Nephron progenitor cell (in vitro differentiated cells): ENCODE data around the gene PPT2.
A peak's percentile ranks its signal among the peaks of the same experiment; 100 is the strongest.

Experiments used
- DNase-seq: peaks from one replicate; pipeline ENCODE4 v3.0.0; 2021
- H3K27ac Mint-ChIP-seq: 2 replicates; pipeline ENCODE4 v1.8.0; 2021; ENCODE audit warnings: mild to moderate bottlenecking, moderate library complexity, mixed read lengths
- H3K27me3 Mint-ChIP-seq: 2 replicates; pipeline ENCODE4 v1.8.0; 2021; ENCODE audit warnings: mild to moderate bottlenecking, low read depth, mixed read lengths; ENCODE audit not compliant: poor library complexity
- H3K36me3 Mint-ChIP-seq: 2 replicates; pipeline ENCODE4 v1.8.0; 2021; ENCODE audit warnings: low read depth, mixed read lengths
- H3K4me1 Mint-ChIP-seq: 2 replicates; pipeline ENCODE4 v1.8.0; 2021; ENCODE audit warnings: mixed read lengths
- H3K4me3 Mint-ChIP-seq: 2 replicates; pipeline ENCODE4 v1.8.0; 2021; ENCODE audit warnings: mild to moderate bottlenecking, moderate library complexity, mixed read lengths
- H3K9me3 Mint-ChIP-seq: 2 replicates; pipeline ENCODE4 v1.8.0; 2021; ENCODE audit warnings: mild to moderate bottlenecking, moderate library complexity, mixed read lengths
- CTCF ChIP-seq: fragments of 200-600 bp; sonication (generic); IDR thresholded peaks from 2 replicates; pipeline ENCODE4 v1.5.0; 2021; ENCODE audit warnings: antibody characterized with exemption

The PPT2 gene

GRCh38 chr6:32118782-32119628, 34.9 kb upstream of the PPT2 start:
- Mint-ChIP-seq H3K36me3 (peaks cover 59% of the 10 kb centered on the region), H3K27me3 (peaks cover 4% of the 10 kb centered on the region), H3K4me1 (peaks cover 11% of the 10 kb centered on the region), H3K27ac (peak overlapping the region; percentile 79), H3K4me3 (no peak overlapping the region), H3K9me3 (no peaks in the 10 kb centered on the region)
- peak; percentile 87 for DNase-seq
- TF ChIP-seq CTCF, result peak; percentile 87

- H3K9me3 Mint-ChIP-seq, result no peaks in the 10 kb centered on the region
- no peak for TF ChIP-seq CTCF
- H3K36me3 Mint-ChIP-seq, result peaks cover 57% of the 10 kb centered on the region
- H3K27ac Mint-ChIP-seq, result no peak overlapping the region
- H3K27me3 Mint-ChIP-seq, result peaks cover 4% of the 10 kb centered on the region
- no peak overlapping the region for H3K4me3 Mint-ChIP-seq
- H3K4me1 Mint-ChIP-seq, result peaks cover 11% of the 10 kb centered on the region
- DNase-seq, result no peak
These were observed 33.3 kb upstream of the PPT2 start for GRCh38 chr6:32120573-32121059.

DNA sequence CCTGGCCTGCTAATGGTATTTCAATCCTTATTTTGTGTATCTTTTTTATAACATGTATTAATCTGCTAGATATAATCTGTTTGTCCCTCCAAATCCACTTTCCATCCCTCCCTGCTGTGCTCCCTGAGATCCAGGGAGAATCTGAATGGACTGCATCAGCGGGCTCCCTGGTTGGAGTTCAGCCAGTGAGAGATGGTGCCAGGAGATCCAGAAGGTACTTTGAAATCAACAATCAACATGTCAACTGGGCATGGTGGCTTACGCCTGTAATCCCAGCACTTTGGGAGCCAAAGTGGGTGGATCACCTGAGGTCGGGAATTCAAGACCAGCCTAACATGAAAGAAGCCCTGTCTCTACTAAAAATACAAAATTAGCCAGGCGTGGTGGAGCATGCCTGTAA, 30.3 kb upstream of the PPT2 start:
- Mint-ChIP-seq H3K27me3 (no peaks in the 10 kb centered on the region), H3K4me3 (no peak overlapping the region), H3K9me3 (no peaks in the 10 kb centered on the region), H3K36me3 (peaks cover 47% of the 10 kb centered on the region), H3K27ac (no peak overlapping the region), H3K4me1 (peaks cover 41% of the 10 kb centered on the region)
- TF ChIP-seq CTCF, result no peak
- DNase-seq, result no peak

GRCh38 chr6:32126880-32127279, 27.1 kb upstream of the PPT2 start:
- DNase-seq, result no peak
- H3K27ac Mint-ChIP-seq, result peak overlapping the region; percentile 100
- no peaks in the 10 kb centered on the region for H3K9me3 Mint-ChIP-seq
- TF ChIP-seq CTCF, result no peak
- peaks cover 52% of the 10 kb centered on the region for H3K4me1 Mint-ChIP-seq
- H3K27me3 Mint-ChIP-seq, result no peaks in the 10 kb centered on the region
- peak overlapping the region; percentile 100 for H3K4me3 Mint-ChIP-seq
- H3K36me3 Mint-ChIP-seq, result peaks cover 33% of the 10 kb centered on the region

- Mint-ChIP-seq H3K27me3 (peaks cover 3% of the 10 kb centered on the region), H3K36me3 (peaks cover 29% of the 10 kb centered on the region), H3K9me3 (no peaks in the 10 kb centered on the region), H3K4me3 (peak overlapping the region; percentile 100), H3K27ac (peak overlapping the region; percentile 100), H3K4me1 (peaks cover 52% of the 10 kb centered on the region)
- no peak for TF ChIP-seq CTCF
- DNase-seq, result no peak
These were observed 26.6 kb upstream of the PPT2 start for GRCh38 chr6:32127409-32127716.
